ENCODE measurements around the gene ZP1.

- TF ChIP-seq, protein P1, sequence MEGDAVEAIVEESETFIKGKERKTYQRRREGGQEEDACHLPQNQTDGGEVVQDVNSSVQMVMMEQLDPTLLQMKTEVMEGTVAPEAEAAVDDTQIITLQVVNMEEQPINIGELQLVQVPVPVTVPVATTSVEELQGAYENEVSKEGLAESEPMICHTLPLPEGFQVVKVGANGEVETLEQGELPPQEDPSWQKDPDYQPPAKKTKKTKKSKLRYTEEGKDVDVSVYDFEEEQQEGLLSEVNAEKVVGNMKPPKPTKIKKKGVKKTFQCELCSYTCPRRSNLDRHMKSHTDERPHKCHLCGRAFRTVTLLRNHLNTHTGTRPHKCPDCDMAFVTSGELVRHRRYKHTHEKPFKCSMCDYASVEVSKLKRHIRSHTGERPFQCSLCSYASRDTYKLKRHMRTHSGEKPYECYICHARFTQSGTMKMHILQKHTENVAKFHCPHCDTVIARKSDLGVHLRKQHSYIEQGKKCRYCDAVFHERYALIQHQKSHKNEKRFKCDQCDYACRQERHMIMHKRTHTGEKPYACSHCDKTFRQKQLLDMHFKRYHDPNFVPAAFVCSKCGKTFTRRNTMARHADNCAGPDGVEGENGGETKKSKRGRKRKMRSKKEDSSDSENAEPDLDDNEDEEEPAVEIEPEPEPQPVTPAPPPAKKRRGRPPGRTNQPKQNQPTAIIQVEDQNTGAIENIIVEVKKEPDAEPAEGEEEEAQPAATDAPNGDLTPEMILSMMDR (IDR thresholded peaks at IDR 0.05), result no peak
- TF ChIP-seq POLR2A (IDR thresholded peaks at IDR 0.05), result no peak
- TF ChIP-seq POLR2AphosphoS5 (IDR thresholded peaks at IDR 0.05), result no peak
Measured at GRCh38 chr11:60871378-60872061, 4.2 kb downstream of the ZP1 start.
